H1 (cell line): ENCODE results near the gene C21orf58. TPM values are rescaled to one million over a fixed set of nuclear protein-coding genes. Genes with fewer than 3 reads are reported as not detected.

Experiments
- CTCF ChIA-PET: fragments of 300-600 bp; sonication (Branson Sonifier 250); formaldehyde crosslinking; loops from one replicate; lab custom pipeline; 2021; ENCODE audit not compliant: partially characterized antibody; lab: Charles Lee
- POLR2A ChIA-PET: fragments of 300-600 bp; sonication (Branson Sonifier 250); formaldehyde crosslinking; loops from one replicate; lab custom pipeline; 2021; ENCODE audit warnings: inconsistent platforms; ENCODE audit not compliant: partially characterized antibody; lab: Charles Lee
- DNase-seq, 2 experiments: peaks; one replicate each; pipeline versions ENCODE4 v3.0.0 to v3.0.0-alpha.2; 2010 to 2022; ENCODE audit warnings: low spot score in 2 of 2, low read depth in 1 of 2, mixed read lengths in 1 of 2
- FAIRE-seq: peaks from 2 replicates; lab custom pipeline; 2011; peaks lifted over from hg19 to GRCh38; lab: Jason Lieb, UNC
- H2AFZ ChIP-seq: 2 replicates; pipeline ENCODE4 v1.8.1; 2012; ENCODE audit warnings: low read length, inconsistent platforms
- H2AK5ac ChIP-seq: 2 replicates; pipeline ENCODE4 v1.6.1; 2013; ENCODE audit warnings: low read depth, low read length
- H2BK120ac ChIP-seq: replicated peaks from 2 replicates; pipeline ENCODE3; 2013; ENCODE audit warnings: low read depth, low read length, inconsistent platforms
- H2BK12ac ChIP-seq: 2 replicates; pipeline ENCODE4 v1.6.1; 2013; ENCODE audit warnings: low read depth, low read length
- H2BK15ac ChIP-seq: 2 replicates; pipeline ENCODE4 v1.6.1; 2013; ENCODE audit warnings: low read length
- H2BK20ac ChIP-seq: 2 replicates; pipeline ENCODE4 v1.6.1; 2013; ENCODE audit warnings: low read length
- H2BK5ac ChIP-seq: 2 replicates; pipeline ENCODE4 v1.6.1; 2013; ENCODE audit warnings: low read depth, low read length
- H3K14ac ChIP-seq: 2 replicates; pipeline ENCODE4 v1.6.1; 2013; ENCODE audit warnings: inconsistent platforms; ENCODE audit not compliant: insufficient read length
- H3K18ac ChIP-seq: 2 replicates; pipeline ENCODE4 v1.6.1; 2013; ENCODE audit warnings: low read length; ENCODE audit errors: extremely low read depth
- H3K23ac ChIP-seq: 2 replicates; pipeline ENCODE4 v1.6.1; 2013; ENCODE audit warnings: inconsistent platforms; ENCODE audit not compliant: insufficient read length
- H3K23me2 ChIP-seq: 2 replicates; pipeline ENCODE4 v1.6.1; 2013; ENCODE audit warnings: low read depth, low read length
- H3K27ac ChIP-seq: 2 replicates; pipeline ENCODE4 v1.6.1; 2011; ENCODE audit warnings: low read depth, low read length, inconsistent platforms
- H3K27me3 ChIP-seq, 4 experiments: replicated peaks in 1 of 4; 1 replicate in 1 of 4; 2 replicates in 3 of 4; pipeline versions ENCODE4 v1.6.1 to v1.8.1; 2011 to 2013; ENCODE audit warnings: low read length in 3 of 4, mild to moderate bottlenecking in 3 of 4, inconsistent platforms in 2 of 4, mixed read lengths in 2 of 4, moderate library complexity in 1 of 4; ENCODE audit not compliant: control insufficient read depth in 3 of 4, insufficient read depth in 3 of 4; ENCODE audit errors: extremely low read depth in 1 of 4
- H3K36me3 ChIP-seq, 4 experiments: 2 replicates each; pipeline versions ENCODE4 v1.6.1 to v1.8.1; 2011 to 2013; ENCODE audit warnings: mild to moderate bottlenecking in 4 of 4, low read length in 3 of 4, moderate library complexity in 2 of 4, control low read depth in 1 of 4, inconsistent platforms in 1 of 4; ENCODE audit not compliant: insufficient read depth in 4 of 4, control insufficient read depth in 2 of 4
- H3K4ac ChIP-seq: replicated peaks from 2 replicates; pipeline ENCODE3; 2013; ENCODE audit warnings: low read length, low read depth, mixed read lengths, inconsistent platforms; ENCODE audit not compliant: insufficient read length
- H3K4me1 ChIP-seq, 4 experiments: replicated peaks in 1 of 4; 1 replicate in 1 of 4; 2 replicates in 3 of 4; pipeline versions ENCODE4 v1.6.1 to v1.8.1; 2011 to 2013; ENCODE audit warnings: low read length in 3 of 4, inconsistent platforms in 2 of 4, mixed read lengths in 1 of 4; ENCODE audit not compliant: insufficient read depth in 4 of 4, control insufficient read depth in 3 of 4
- H3K4me2 ChIP-seq, 2 experiments: 2 replicates each; pipeline versions ENCODE4 v1.6.1 to v1.8.1; 2011 to 2013; ENCODE audit warnings: low read depth in 2 of 2, low read length in 2 of 2, control low read depth in 1 of 2, inconsistent platforms in 1 of 2, mild to moderate bottlenecking in 1 of 2; ENCODE audit not compliant: insufficient read depth in 1 of 2
- H3K4me3 ChIP-seq, 4 experiments: fragments of 200-600, 300-600 bp in 1 of 4; sonication (generic), shearing (Covaris generic), sonication (Bioruptor Twin) in 1 of 4; 2 replicates each; pipeline versions ENCODE4 v1.5.1 to v1.8.1; 2011 to 2016; ENCODE audit warnings: low read length in 4 of 4, low read depth in 3 of 4, control low read depth in 2 of 4, inconsistent platforms in 2 of 4, mild to moderate bottlenecking in 2 of 4, mixed read lengths in 1 of 4, moderate library complexity in 1 of 4; ENCODE audit not compliant: insufficient read depth in 2 of 4; ENCODE audit errors: extremely low read depth in 1 of 4
- H3K56ac ChIP-seq: replicated peaks from 2 replicates; pipeline ENCODE3; 2013; ENCODE audit warnings: low read depth, mild to moderate bottlenecking, mixed read lengths, low read length, inconsistent platforms; ENCODE audit not compliant: insufficient read length
- H3K79me1 ChIP-seq: 2 replicates; pipeline ENCODE4 v1.6.1; 2013; ENCODE audit warnings: low read depth, low read length, control low read depth
- H3K79me2 ChIP-seq, 2 experiments: 2 replicates each; pipeline versions ENCODE4 v1.6.1 to v1.8.1; 2012 to 2013; ENCODE audit warnings: low read length in 2 of 2, mild to moderate bottlenecking in 2 of 2, inconsistent platforms in 1 of 2; ENCODE audit not compliant: insufficient read depth in 2 of 2, control insufficient read depth in 1 of 2
- H3K9ac ChIP-seq, 4 experiments: replicated peaks in 1 of 4; 1 replicate in 1 of 4; 2 replicates in 3 of 4; pipeline versions ENCODE4 v1.6.1 to v1.8.1; 2011 to 2013; ENCODE audit warnings: low read depth in 3 of 4, low read length in 3 of 4, control low read depth in 2 of 4, mild to moderate bottlenecking in 2 of 4, moderate library complexity in 2 of 4, inconsistent platforms in 1 of 4; ENCODE audit errors: extremely low read depth in 1 of 4
- H3K9me3 ChIP-seq, 2 experiments: 2 replicates each; pipeline versions ENCODE4 v1.6.1 to v1.8.1; 2012 to 2013; ENCODE audit warnings: mild to moderate bottlenecking in 2 of 2, moderate library complexity in 2 of 2, control low read depth in 1 of 2, inconsistent platforms in 1 of 2, low read depth in 1 of 2, low read length in 1 of 2, mixed read lengths in 1 of 2; ENCODE audit not compliant: insufficient read depth in 2 of 2
- H4K20me1 ChIP-seq, 2 experiments: replicated peaks in 1 of 2; 2 replicates each; pipeline versions ENCODE3 to v1.8.1; 2011 to 2013; ENCODE audit warnings: inconsistent platforms in 2 of 2, low read length in 2 of 2, mild to moderate bottlenecking in 1 of 2; ENCODE audit not compliant: insufficient read depth in 2 of 2, control insufficient read depth in 1 of 2
- H4K5ac ChIP-seq: 2 replicates; pipeline ENCODE4 v1.6.1; 2013; ENCODE audit warnings: low read length, low read depth, mixed read lengths, inconsistent platforms; ENCODE audit not compliant: insufficient read length
- H4K8ac ChIP-seq: 2 replicates; pipeline ENCODE4 v1.8.0; 2013; ENCODE audit warnings: mild to moderate bottlenecking, moderate library complexity, low read length, inconsistent platforms; ENCODE audit not compliant: insufficient read depth; ENCODE audit errors: extremely low read depth
- H4K91ac ChIP-seq: replicated peaks from 2 replicates; pipeline ENCODE3; 2013; ENCODE audit warnings: low read length, mixed read lengths, inconsistent platforms; ENCODE audit not compliant: insufficient read length
- HDAC6 ChIP-seq: IDR thresholded peaks from one replicate; pipeline ENCODE4 v1.7.1; 2012; ENCODE audit warnings: low read depth, mild to moderate bottlenecking, inconsistent platforms, low read length, moderate library complexity
- KDM4A ChIP-seq: IDR thresholded peaks from one replicate; pipeline ENCODE4 v1.7.1; 2012; ENCODE audit warnings: low read depth, mild to moderate bottlenecking, moderate library complexity, low read length, inconsistent platforms; ENCODE audit not compliant: severe bottlenecking
- KDM5A ChIP-seq: fragments of 200-600 bp; IDR thresholded peaks from 2 replicates; pipeline ENCODE4 v1.7.1; 2012; ENCODE audit warnings: mild to moderate bottlenecking, low read length, inconsistent platforms, mixed read lengths
- POLR2A ChIP-seq, 2 experiments: IDR thresholded peaks; 1 replicate in 1 of 2; 2 replicates in 1 of 2; pipeline ENCODE4 v1.6.1; 2011; ENCODE audit warnings: low read depth in 2 of 2, low read length in 2 of 2, mild to moderate bottlenecking in 2 of 2; ENCODE audit errors: control extremely low read depth in 1 of 2
- POLR2AphosphoS5 ChIP-seq: IDR thresholded peaks from 2 replicates; pipeline ENCODE4 v1.6.1; 2011; ENCODE audit warnings: low read depth, low read length
- SIN3A ChIP-seq, 2 experiments: IDR thresholded peaks in 1 of 2; conservative IDR thresholded peaks in 1 of 2; 2 replicates each; pipeline ENCODE4 v1.6.1; 2011 to 2012; ENCODE audit warnings: low read length in 2 of 2, improper control_type of control experiment in 1 of 2, low read depth in 1 of 2, mild to moderate bottlenecking in 1 of 2
- SP4 ChIP-seq: IDR thresholded peaks from 2 replicates; pipeline ENCODE4 v1.6.1; 2012; ENCODE audit warnings: low read length, inconsistent platforms
- ZNF274 ChIP-seq: IDR thresholded peaks from 2 replicates; pipeline ENCODE4 v1.7.0; 2012; ENCODE audit warnings: low read length, borderline replicate concordance; ENCODE audit errors: extremely low read depth
- WGBS, 2 experiments: shearing (Covaris generic) in 1 of 2; methylation state at CpG; one replicate each; pipeline versions ENCODE4 v1.1.6 to v1.1.7; 2013 to 2015; ENCODE audit warnings: low lambda C conversion rate in 2 of 2, mixed read lengths in 2 of 2, inconsistent platforms in 1 of 2, low coverage in 1 of 2, missing lambda C conversion rate in 1 of 2; ENCODE audit not compliant: insufficient replicate concordance in 2 of 2, insufficient coverage in 1 of 2, insufficient read length in 1 of 2; ENCODE audit errors: extremely low coverage in 1 of 2, missing lambda C conversion rate in 1 of 2; 5-methylcytosine and 5-hydroxymethylcytosine counted together
- polyA plus RNA-seq, 7 experiments: library from polyadenylated mRNA; depleted of rRNA in 3 of 7; stranded (reverse) in 5 of 7; unstranded in 2 of 7; fragments of >200 nt in 5 of 7; fragments of 200-250 nt in 2 of 7; gene quantifications; 1 replicate in 5 of 7; 2 replicates in 1 of 7; 4 replicates in 1 of 7; pipeline versions ENCODE4 v1.2.1 to v1.2.3, GENCODE V29; 2011 to 2013; ENCODE audit warnings: missing spikeins in 2 of 7, mixed read lengths in 2 of 7
- total RNA-seq: library from RNA; stranded (reverse); fragmentation: NEBNext Ultra II Directional; extraction: Animal tissue kit (Norgen Biotek cat#: 25700); gene quantifications from 2 replicates; pipeline ENCODE4 v1.2.1, GENCODE V29; 2021
- TF ChIP-seq, protein P1 (sequence below): IDR thresholded peaks from 2 replicates; pipeline ENCODE4 v1.6.1; 2012; ENCODE audit warnings: inconsistent platforms

C21orf58 gene
- total and polyA plus RNA-seq, 2 of the 8 experiments (the other 6 are each of a cell fraction or from before 2014, with no cell fraction given), result 13.8 to 26.1 TPM

DNA sequence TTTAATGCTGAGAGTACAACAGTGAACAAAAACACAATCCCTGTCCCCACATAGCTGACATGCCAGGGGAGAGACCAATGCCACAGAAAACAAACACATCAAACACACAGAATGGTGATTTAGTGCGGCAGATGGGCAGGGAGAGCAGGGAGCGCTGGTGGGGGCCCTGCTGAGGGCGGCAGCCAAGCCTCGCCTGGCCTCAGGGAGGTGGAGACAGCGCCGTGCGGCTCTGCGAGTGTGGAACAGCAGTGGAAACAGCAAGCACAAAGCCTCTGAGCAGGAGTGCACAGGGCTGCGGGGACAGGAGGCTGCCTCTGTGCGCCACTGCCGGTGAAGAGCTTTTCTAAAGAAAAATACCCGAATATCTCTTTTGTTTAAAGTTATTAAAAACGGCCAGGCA lies 55.3 kb downstream of the C21orf58 start:
- H3K9me3 ChIP-seq, result no peaks in the 10 kb centered on the region
- no peak overlapping the region for H2BK120ac ChIP-seq
- H3K18ac ChIP-seq, result no peak overlapping the region
- POLR2A ChIA-PET, result interaction anchor here (1.0 to 2.0 kb wide), 4 partner anchors 10 to 40 kb away, joined by 3 to 10 read pairs (median 4); no protein-coding TSS in a partner anchor
- no peak overlapping the region for H3K27ac ChIP-seq
- no peak overlapping the region for H3K4ac ChIP-seq
- no peak overlapping the region for H2AK5ac ChIP-seq
- H4K91ac ChIP-seq, result no peak overlapping the region
- H3K23ac ChIP-seq, result no peak overlapping the region
- H4K20me1 ChIP-seq, result peaks cover 7 to 23% of the 10 kb centered on the region in 2 experiments
- DNase-seq (no peak), FAIRE-seq (no peak)
- no peak overlapping the region for H2BK20ac ChIP-seq
- peaks cover 4% of the 10 kb centered on the region; the same call in 1 of the 2 replicates for H3K79me1 ChIP-seq
- no peaks in the 10 kb centered on the region for H3K4me1 ChIP-seq
- peaks cover 25 to 71% (median 60%) of the 10 kb centered on the region in 4 experiments for H3K36me3 ChIP-seq
- H3K27me3 ChIP-seq, result no peaks in the 10 kb centered on the region
- H3K9ac ChIP-seq, result no peak overlapping the region
- no peak overlapping the region for H4K5ac ChIP-seq
- H3K4me3 ChIP-seq, result no peak overlapping the region
- 91% methylated on average over 13 of the region's 13 CpGs; no CpG with 5 or more reads in 1 of the 2 experiments for WGBS, 2 experiments
- H3K14ac ChIP-seq, result no peak overlapping the region
- no peak overlapping the region for H3K56ac ChIP-seq
- no peaks in the 10 kb centered on the region for H3K23me2 ChIP-seq
- H2BK5ac ChIP-seq, result no peak overlapping the region
- TF ChIP-seq KDM5A, result no peak
- TF ChIP-seq HDAC6, result no peak
- no peak for TF ChIP-seq ZNF274
- TF ChIP-seq, protein P1, sequence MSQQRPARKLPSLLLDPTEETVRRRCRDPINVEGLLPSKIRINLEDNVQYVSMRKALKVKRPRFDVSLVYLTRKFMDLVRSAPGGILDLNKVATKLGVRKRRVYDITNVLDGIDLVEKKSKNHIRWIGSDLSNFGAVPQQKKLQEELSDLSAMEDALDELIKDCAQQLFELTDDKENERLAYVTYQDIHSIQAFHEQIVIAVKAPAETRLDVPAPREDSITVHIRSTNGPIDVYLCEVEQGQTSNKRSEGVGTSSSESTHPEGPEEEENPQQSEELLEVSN, result no peak
- no peak for TF ChIP-seq POLR2AphosphoS5
- no peak for TF ChIP-seq POLR2A (IDR thresholded peaks at IDR 0.05; ENCODE audit: control extremely low read depth in 1 of 2, low read depth in 2 of 2, low read length in 2 of 2)
- TF ChIP-seq SP4, result no peak
- TF ChIP-seq KDM4A, result no peak
- TF ChIP-seq SIN3A (conservative IDR thresholded peaks at IDR 0.05 in 1 of 2, IDR thresholded peaks at IDR 0.05 in 1 of 2; ENCODE audit: low read depth in 1 of 2, low read length in 2 of 2), result no peak
- no peak overlapping the region for H3K4me2 ChIP-seq
- H3K79me2 ChIP-seq, result no peaks in the 10 kb centered on the region
- no peak overlapping the region for H2AFZ ChIP-seq
- H4K8ac ChIP-seq, result no peak overlapping the region
- no peak overlapping the region for H2BK15ac ChIP-seq
- CTCF ChIA-PET, result interaction anchor here (1.2 kb wide), 1 partner anchor 44 kb away, joined by 4 read pairs; no protein-coding TSS in a partner anchor
- no peak overlapping the region for H2BK12ac ChIP-seq
